HepG2 (cell line): ENCODE measurements around the gene SLC25A25. TPM values are rescaled to one million over a fixed set of nuclear protein-coding genes. Genes with fewer than 3 reads are reported as not detected.
A peak's percentile ranks its signal among the peaks of the same experiment; 100 is the strongest.

Experiments
- BHLHE40 ChIP-seq: IDR thresholded peaks from 2 replicates; pipeline ENCODE4 v1.6.1; 2011; ENCODE audit warnings: low read length, improper control_type of control experiment
- CEBPG ChIP-seq: IDR thresholded peaks from 2 replicates; pipeline ENCODE4 v1.6.1; 2016
- CENPX ChIP-seq: sonication (generic); formaldehyde crosslinking; IDR thresholded peaks from 2 replicates; pipeline ENCODE4 v1.9.0; 2021; ENCODE audit warnings: mild to moderate bottlenecking, missing genetic modification reagents, moderate library complexity
- FOXM1 ChIP-seq: sonication (generic); formaldehyde crosslinking; IDR thresholded peaks from 2 replicates; pipeline ENCODE4 v1.5.0; 2020; ENCODE audit warnings: missing genetic modification reagents
- IKZF4 ChIP-seq: sonication (generic); formaldehyde crosslinking; IDR thresholded peaks from 2 replicates; pipeline ENCODE4 v1.5.1; 2020; ENCODE audit warnings: borderline replicate concordance, mild to moderate bottlenecking, low read depth, missing genetic modification reagents; ENCODE audit errors: not compliant biosample characterization
- MAFK ChIP-seq, 2 experiments: IDR thresholded peaks in 1 of 2; conservative IDR thresholded peaks in 1 of 2; 2 replicates each; pipeline ENCODE4 v1.6.1; 2011; ENCODE audit warnings: improper control_type of control experiment in 2 of 2, low read length in 2 of 2
- SOX5 ChIP-seq: IDR thresholded peaks from 2 replicates; pipeline ENCODE4 v1.6.1; 2016; ENCODE audit warnings: borderline replicate concordance
- ZFP82 ChIP-seq: sonication (generic); formaldehyde crosslinking; IDR thresholded peaks from 2 replicates; pipeline ENCODE4 v1.5.1; 2020; ENCODE audit warnings: mild to moderate bottlenecking, missing genetic modification reagents, borderline replicate concordance
- ZNF230 ChIP-seq: sonication (generic); formaldehyde crosslinking; IDR thresholded peaks from 2 replicates; pipeline ENCODE4 v1.4.0; 2020; ENCODE audit warnings: mild to moderate bottlenecking, missing genetic modification reagents
- ZNF335 ChIP-seq: sonication (generic); formaldehyde crosslinking; IDR thresholded peaks from 2 replicates; pipeline ENCODE4 v1.4.0; 2020; ENCODE audit warnings: missing genetic modification reagents
- ZNF556 ChIP-seq: sonication (generic); formaldehyde crosslinking; IDR thresholded peaks from 2 replicates; pipeline ENCODE4 v1.4.0; 2020; ENCODE audit warnings: mild to moderate bottlenecking, missing genetic modification reagents, borderline replicate concordance
- polyA plus RNA-seq, 8 experiments: library from polyadenylated mRNA; depleted of rRNA in 3 of 8; stranded (reverse) in 7 of 8; unstranded in 1 of 8; fragments of >200 nt; fragmentation: Illumina TruSeq in 4 of 8; extraction: Trizol in 4 of 8; gene quantifications; 2 replicates each; pipeline versions ENCODE4 v1.2.1 to v1.2.3, GENCODE V29; 2011 to 2016; ENCODE audit warnings: low read depth in 4 of 8, missing spikeins in 1 of 8, mixed read lengths in 1 of 8; ENCODE audit not compliant: insufficient read depth in 1 of 8
- total RNA-seq, 5 experiments: library from RNA; depleted of rRNA; stranded (reverse); fragments of >200 nt; fragmentation: Illumina TruSeq; extraction: Trizol; gene quantifications; 2 replicates each; pipeline ENCODE4 v1.2.3, GENCODE V29; 2016; ENCODE audit warnings: low read depth in 1 of 5
- TF ChIP-seq, protein P1 (sequence below): sonication (generic); formaldehyde crosslinking; IDR thresholded peaks from 2 replicates; pipeline ENCODE4 v1.4.0; 2020; ENCODE audit warnings: mild to moderate bottlenecking, missing genetic modification reagents
- TF ChIP-seq, protein P2 (sequence below): sonication (generic); formaldehyde crosslinking; IDR thresholded peaks from 2 replicates; pipeline ENCODE4 v1.4.0; 2020; ENCODE audit warnings: missing genetic modification reagents, borderline replicate concordance
- TF ChIP-seq, protein P3 (sequence below): IDR thresholded peaks from 2 replicates; pipeline ENCODE4 v1.4.0; 2020; ENCODE audit warnings: mild to moderate bottlenecking, missing genetic modification reagents
- TF ChIP-seq, protein P4 (sequence below): sonication (generic); formaldehyde crosslinking; IDR thresholded peaks from 2 replicates; pipeline ENCODE4 v1.9.0; 2021; ENCODE audit warnings: missing genetic modification reagents, borderline replicate concordance

Gene SLC25A25
- total and polyA plus RNA-seq, 2 of the 13 experiments (the other 11 are each of a cell fraction or from before 2014, with no cell fraction given): 10.5 to 24.8 TPM

DNA sequence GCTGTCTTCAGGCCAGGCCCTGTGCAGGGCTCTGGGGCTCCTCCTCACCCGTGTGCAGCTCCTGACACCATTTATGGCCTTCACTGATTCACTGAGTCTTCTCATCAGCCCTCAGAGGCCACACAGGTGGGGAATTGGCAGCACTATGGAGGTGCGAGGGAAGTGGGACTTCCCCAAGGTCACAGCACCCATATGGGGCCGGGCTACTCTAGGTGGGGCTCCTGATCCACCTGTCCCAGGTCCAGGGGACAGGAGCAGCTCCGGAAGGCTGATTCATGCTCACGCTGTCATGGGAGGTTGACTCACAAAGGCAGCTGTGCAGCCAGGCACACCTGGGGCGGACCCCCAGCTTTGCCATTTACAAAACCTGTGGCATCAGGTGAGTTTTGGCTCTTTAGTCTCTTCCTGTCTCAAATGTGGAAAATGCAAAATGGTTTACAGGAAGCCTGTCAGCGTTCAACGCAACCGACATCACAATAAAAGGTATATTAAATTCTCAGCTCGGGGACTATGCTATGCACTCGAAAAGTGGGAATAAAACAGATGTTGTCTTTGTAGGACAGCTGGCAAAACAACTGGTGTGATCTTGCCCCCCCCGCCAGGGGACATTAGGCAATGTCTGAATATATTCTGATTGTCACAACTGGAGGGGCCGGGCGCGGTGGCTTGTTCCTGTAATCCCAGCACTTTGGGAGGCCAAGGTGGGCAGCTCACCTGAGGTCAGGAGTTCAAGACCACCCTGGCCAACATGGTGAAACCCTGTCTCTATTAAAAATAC, 15.9 kb upstream of the SLC25A25 start (continued):
- TF ChIP-seq, protein P1, sequence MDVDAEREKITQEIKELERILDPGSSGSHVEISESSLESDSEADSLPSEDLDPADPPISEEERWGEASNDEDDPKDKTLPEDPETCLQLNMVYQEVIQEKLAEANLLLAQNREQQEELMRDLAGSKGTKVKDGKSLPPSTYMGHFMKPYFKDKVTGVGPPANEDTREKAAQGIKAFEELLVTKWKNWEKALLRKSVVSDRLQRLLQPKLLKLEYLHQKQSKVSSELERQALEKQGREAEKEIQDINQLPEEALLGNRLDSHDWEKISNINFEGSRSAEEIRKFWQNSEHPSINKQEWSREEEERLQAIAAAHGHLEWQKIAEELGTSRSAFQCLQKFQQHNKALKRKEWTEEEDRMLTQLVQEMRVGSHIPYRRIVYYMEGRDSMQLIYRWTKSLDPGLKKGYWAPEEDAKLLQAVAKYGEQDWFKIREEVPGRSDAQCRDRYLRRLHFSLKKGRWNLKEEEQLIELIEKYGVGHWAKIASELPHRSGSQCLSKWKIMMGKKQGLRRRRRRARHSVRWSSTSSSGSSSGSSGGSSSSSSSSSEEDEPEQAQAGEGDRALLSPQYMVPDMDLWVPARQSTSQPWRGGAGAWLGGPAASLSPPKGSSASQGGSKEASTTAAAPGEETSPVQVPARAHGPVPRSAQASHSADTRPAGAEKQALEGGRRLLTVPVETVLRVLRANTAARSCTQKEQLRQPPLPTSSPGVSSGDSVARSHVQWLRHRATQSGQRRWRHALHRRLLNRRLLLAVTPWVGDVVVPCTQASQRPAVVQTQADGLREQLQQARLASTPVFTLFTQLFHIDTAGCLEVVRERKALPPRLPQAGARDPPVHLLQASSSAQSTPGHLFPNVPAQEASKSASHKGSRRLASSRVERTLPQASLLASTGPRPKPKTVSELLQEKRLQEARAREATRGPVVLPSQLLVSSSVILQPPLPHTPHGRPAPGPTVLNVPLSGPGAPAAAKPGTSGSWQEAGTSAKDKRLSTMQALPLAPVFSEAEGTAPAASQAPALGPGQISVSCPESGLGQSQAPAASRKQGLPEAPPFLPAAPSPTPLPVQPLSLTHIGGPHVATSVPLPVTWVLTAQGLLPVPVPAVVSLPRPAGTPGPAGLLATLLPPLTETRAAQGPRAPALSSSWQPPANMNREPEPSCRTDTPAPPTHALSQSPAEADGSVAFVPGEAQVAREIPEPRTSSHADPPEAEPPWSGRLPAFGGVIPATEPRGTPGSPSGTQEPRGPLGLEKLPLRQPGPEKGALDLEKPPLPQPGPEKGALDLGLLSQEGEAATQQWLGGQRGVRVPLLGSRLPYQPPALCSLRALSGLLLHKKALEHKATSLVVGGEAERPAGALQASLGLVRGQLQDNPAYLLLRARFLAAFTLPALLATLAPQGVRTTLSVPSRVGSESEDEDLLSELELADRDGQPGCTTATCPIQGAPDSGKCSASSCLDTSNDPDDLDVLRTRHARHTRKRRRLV (CRISPR knock-in tag): no peak
- TF ChIP-seq, protein P2, sequence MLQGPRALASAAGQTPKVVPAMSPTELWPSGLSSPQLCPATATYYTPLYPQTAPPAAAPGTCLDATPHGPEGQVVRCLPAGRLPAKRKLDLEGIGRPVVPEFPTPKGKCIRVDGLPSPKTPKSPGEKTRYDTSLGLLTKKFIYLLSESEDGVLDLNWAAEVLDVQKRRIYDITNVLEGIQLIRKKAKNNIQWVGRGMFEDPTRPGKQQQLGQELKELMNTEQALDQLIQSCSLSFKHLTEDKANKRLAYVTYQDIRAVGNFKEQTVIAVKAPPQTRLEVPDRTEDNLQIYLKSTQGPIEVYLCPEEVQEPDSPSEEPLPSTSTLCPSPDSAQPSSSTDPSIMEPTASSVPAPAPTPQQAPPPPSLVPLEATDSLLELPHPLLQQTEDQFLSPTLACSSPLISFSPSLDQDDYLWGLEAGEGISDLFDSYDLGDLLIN (CRISPR knock-in tag): no peak
- no peak for TF ChIP-seq BHLHE40
- TF ChIP-seq CENPX: no peak
- 0 out of 2 replicates have a peak, but pooled peaks have one; percentile 11 for TF ChIP-seq CEBPG (CRISPR knock-in tag)
- TF ChIP-seq IKZF4: no peak
- TF ChIP-seq SOX5 (CRISPR knock-in tag): peak; percentile 40; the same call in 1 of the 2 replicates
- TF ChIP-seq, protein P3, sequence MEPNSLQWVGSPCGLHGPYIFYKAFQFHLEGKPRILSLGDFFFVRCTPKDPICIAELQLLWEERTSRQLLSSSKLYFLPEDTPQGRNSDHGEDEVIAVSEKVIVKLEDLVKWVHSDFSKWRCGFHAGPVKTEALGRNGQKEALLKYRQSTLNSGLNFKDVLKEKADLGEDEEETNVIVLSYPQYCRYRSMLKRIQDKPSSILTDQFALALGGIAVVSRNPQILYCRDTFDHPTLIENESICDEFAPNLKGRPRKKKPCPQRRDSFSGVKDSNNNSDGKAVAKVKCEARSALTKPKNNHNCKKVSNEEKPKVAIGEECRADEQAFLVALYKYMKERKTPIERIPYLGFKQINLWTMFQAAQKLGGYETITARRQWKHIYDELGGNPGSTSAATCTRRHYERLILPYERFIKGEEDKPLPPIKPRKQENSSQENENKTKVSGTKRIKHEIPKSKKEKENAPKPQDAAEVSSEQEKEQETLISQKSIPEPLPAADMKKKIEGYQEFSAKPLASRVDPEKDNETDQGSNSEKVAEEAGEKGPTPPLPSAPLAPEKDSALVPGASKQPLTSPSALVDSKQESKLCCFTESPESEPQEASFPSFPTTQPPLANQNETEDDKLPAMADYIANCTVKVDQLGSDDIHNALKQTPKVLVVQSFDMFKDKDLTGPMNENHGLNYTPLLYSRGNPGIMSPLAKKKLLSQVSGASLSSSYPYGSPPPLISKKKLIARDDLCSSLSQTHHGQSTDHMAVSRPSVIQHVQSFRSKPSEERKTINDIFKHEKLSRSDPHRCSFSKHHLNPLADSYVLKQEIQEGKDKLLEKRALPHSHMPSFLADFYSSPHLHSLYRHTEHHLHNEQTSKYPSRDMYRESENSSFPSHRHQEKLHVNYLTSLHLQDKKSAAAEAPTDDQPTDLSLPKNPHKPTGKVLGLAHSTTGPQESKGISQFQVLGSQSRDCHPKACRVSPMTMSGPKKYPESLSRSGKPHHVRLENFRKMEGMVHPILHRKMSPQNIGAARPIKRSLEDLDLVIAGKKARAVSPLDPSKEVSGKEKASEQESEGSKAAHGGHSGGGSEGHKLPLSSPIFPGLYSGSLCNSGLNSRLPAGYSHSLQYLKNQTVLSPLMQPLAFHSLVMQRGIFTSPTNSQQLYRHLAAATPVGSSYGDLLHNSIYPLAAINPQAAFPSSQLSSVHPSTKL (CRISPR knock-in tag): peak; percentile 49; the same call in 1 of the 2 replicates
- TF ChIP-seq ZFP82: 0 out of 2 replicates have a peak, but pooled peaks have one; percentile 41
- TF ChIP-seq, protein P4, sequence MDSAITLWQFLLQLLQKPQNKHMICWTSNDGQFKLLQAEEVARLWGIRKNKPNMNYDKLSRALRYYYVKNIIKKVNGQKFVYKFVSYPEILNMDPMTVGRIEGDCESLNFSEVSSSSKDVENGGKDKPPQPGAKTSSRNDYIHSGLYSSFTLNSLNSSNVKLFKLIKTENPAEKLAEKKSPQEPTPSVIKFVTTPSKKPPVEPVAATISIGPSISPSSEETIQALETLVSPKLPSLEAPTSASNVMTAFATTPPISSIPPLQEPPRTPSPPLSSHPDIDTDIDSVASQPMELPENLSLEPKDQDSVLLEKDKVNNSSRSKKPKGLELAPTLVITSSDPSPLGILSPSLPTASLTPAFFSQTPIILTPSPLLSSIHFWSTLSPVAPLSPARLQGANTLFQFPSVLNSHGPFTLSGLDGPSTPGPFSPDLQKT (CRISPR knock-in tag): no peak
- no peak for TF ChIP-seq ZNF556 (CRISPR knock-in tag)
- TF ChIP-seq ZNF230: 0 out of 2 replicates have a peak, but pooled peaks have one; percentile 7
- no peak for TF ChIP-seq ZNF335 (CRISPR knock-in tag)
- TF ChIP-seq MAFK (conservative IDR thresholded peaks at IDR 0.05 in 1 of 2, IDR thresholded peaks at IDR 0.05 in 1 of 2; ENCODE audit: low read length in 2 of 2): no peak
- no peak for TF ChIP-seq FOXM1 (CRISPR knock-in tag)
